Kidney epithelial cell (primary cell): ENCODE results near the gene PNISR. TPM values are rescaled to one million over a fixed set of nuclear protein-coding genes. Genes with fewer than 3 reads are reported as not detected.
"Not testable (repeated sequence)": the region's sequence is repeated elsewhere in the genome, so short reads cannot be mapped to it uniquely, and the experiment has no call there.

ENCODE experiments used
- DNase-seq: peaks from one replicate; pipeline ENCODE4 v3.0.0-alpha.2; 2010; ENCODE audit warnings: low read depth
- H3K27me3 ChIP-seq: 2 replicates; pipeline ENCODE4 v1.6.0; 2011; ENCODE audit warnings: low read length; ENCODE audit not compliant: control insufficient read depth, insufficient read depth
- H3K36me3 ChIP-seq: 2 replicates; pipeline ENCODE4 v1.5.1; 2011; ENCODE audit warnings: low read length; ENCODE audit not compliant: control insufficient read depth, insufficient read depth
- H3K4me3 ChIP-seq: 2 replicates; pipeline ENCODE4 v1.5.1; 2011; ENCODE audit warnings: low read depth, mild to moderate bottlenecking, control low read depth, low read length
- CTCF ChIP-seq: IDR thresholded peaks from 2 replicates; pipeline ENCODE4 v1.5.1; 2011; ENCODE audit warnings: mild to moderate bottlenecking, moderate library complexity, low read length, control low read depth, inconsistent platforms; ENCODE audit not compliant: insufficient read depth, poor library complexity, severe bottlenecking
- total RNA-seq: library from RNA; depleted of rRNA; stranded (reverse); fragments of >200 nt; gene quantifications from 2 replicates; pipeline ENCODE4 v1.2.3, GENCODE V29; 2015

PNISR gene, protein sequence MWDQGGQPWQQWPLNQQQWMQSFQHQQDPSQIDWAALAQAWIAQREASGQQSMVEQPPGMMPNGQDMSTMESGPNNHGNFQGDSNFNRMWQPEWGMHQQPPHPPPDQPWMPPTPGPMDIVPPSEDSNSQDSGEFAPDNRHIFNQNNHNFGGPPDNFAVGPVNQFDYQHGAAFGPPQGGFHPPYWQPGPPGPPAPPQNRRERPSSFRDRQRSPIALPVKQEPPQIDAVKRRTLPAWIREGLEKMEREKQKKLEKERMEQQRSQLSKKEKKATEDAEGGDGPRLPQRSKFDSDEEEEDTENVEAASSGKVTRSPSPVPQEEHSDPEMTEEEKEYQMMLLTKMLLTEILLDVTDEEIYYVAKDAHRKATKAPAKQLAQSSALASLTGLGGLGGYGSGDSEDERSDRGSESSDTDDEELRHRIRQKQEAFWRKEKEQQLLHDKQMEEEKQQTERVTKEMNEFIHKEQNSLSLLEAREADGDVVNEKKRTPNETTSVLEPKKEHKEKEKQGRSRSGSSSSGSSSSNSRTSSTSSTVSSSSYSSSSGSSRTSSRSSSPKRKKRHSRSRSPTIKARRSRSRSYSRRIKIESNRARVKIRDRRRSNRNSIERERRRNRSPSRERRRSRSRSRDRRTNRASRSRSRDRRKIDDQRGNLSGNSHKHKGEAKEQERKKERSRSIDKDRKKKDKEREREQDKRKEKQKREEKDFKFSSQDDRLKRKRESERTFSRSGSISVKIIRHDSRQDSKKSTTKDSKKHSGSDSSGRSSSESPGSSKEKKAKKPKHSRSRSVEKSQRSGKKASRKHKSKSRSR
- 29.2 and 32.3 TPM in 2 replicates for total RNA-seq

DNA sequence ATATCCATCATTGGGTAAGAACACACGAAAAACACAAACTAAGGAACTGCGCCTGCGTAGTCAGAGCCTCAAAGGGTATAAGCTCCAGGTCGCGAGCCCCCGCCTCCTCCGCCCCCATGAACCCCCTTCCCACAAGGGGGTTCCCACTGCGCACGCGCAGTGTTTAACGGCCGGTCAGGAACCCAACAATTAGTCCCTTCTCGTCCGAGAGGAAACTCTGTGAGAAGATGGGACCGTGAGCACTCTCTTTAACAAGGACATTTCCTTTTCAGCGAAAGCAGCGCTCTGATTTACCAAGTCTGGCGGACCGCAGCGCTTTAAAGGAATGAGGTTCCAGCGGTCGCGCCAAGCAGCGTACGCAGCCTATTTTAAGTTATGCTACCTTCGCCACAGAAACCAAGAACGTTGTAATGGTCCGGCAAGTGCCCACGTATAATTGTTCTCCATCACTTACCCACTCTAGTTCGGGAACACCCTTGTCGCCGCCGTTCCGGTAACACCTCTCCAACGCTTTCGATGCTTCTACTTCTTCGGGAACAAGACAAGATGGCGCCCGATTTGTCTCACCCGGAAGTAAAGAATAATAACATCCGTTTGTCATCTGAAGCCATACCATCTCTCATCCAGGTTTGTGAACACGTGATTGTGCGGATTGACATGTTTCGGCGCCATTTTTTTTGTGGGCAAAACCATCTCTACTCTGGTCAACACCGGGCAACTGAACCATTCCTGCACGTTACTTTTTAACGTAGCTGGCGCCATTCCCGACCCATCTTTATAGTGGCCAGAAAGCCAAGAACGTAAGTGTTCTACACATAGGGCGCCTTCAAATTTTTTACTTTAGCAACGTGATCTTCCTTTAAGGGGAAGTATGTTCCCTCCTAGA, at the start of gene PNISR:
PNISR (minus strand) TSS at position 548 of the 886 bp plus-strand sequence. CDS start 10,649 bp downstream, outside the sequence.
- Histone ChIP-seq H3K36me3 (peaks cover 1% of the 10 kb centered on the region), H3K27me3 (no peaks in the 10 kb centered on the region), H3K4me3 (peak within 1 kb of the TSS; percentile 93)
- no peak for TF ChIP-seq CTCF
- DNase-seq: peak; percentile 96

GRCh38 chr6:99473730-99474129, 48.6 kb upstream of the PNISR start:
- Histone ChIP-seq H3K36me3 (peaks cover 2% of the 10 kb centered on the region), H3K27me3 (no peaks in the 10 kb centered on the region), H3K4me3 (no peak overlapping the region)
- TF ChIP-seq CTCF: no peak
- DNase-seq: no peak

DNA sequence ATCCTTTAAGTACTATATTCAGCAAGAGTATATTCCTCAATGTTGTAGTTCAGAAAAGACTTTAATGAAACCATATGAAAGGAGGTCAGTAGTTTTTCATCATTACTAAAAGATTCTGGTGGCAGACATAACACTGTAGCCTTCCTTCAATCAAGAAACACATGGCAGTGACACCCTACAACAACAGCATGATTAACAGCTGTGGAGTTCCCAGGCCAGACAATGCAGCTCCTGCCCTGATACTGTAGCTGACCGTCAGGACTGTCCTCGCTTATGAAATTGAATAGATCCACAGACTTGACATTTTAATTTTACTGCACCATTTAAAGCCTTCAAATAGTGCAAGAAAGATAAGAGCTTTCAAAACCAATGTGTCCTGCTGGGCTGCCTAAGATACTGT, 46.5 kb upstream of the PNISR start:
- TF ChIP-seq CTCF: no peak
- Histone ChIP-seq H3K27me3 (no peaks in the 10 kb centered on the region), H3K4me3 (no peak overlapping the region), H3K36me3 (peaks cover 2% of the 10 kb centered on the region)
- no peak for DNase-seq

DNA sequence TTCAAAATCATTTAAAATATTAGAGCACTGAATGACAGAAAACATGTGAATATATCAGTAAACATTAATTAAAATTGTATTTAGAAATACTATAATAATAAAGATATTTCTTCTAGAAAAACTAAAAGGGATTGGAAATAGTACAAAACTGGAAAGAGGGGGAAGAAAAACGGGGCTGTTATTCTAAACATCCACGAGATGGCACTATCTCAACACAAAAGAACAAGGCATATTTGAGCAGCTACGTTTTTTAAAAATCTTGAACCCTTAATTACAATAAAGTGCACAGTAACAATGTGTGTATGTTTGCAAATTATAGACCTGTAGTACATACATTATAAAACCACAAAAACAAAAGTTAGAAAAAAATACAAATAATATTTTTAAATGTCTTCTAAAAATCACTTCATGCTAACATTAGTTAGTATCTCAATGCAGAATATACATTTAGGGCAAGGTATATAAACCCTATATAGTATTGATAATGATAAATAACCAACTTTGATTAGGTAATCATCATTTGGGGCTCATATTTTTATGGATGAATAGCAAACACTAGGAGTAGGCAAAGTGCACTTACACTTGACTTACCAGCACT, 42.5 kb upstream of the PNISR start:
- no peak for DNase-seq

DNA sequence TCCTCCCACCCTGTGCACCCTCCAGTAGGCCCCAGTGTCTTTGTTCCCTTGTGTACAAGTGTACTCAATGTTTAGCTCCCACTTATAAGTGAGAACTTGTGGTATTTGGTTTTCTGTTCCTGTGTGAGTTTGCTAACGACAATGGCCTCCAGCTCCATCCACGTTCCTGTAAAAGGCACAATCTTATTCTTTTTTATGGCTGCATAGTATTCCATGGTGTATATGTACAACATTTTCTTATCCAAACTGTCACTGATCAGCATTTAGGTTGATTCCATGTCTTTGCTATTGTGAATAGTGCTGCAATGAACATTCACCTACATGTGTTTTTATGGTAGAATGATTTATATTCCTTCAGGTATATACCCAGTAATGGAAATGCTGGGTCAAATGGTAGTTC, 34.0 kb upstream of the PNISR start:
- DNase-seq, H3K4me3 ChIP-seq, H3K27me3 ChIP-seq, H3K36me3 ChIP-seq: not testable (repeated sequence)

More for the DNA sequence above, 42.5 kb upstream of the PNISR start:
- Histone ChIP-seq H3K27me3 (no peaks in the 10 kb centered on the region), H3K36me3 (no peaks in the 10 kb centered on the region), H3K4me3 (no peak overlapping the region)
- peak; percentile 66 for TF ChIP-seq CTCF

GRCh38 chr6:99458319-99458718, 33.2 kb upstream of the PNISR start:
- DNase-seq: no peak

More at GRCh38 chr6:99458319-99458718, 33.2 kb upstream of the PNISR start:
- Histone ChIP-seq H3K4me3 (no peak overlapping the region), H3K36me3 (no peaks in the 10 kb centered on the region), H3K27me3 (no peaks in the 10 kb centered on the region)
- peak; percentile 27 for TF ChIP-seq CTCF
